Measurements from ENCODE around the gene TMEM45A.

GRCh38 chr3:100553618-100554372, 61.4 kb downstream of the TMEM45A start:
- TF ChIP-seq POLR2A (IDR thresholded peaks at IDR 0.05) (no peak), CTCF (IDR thresholded peaks at IDR 0.05) (no peak), EP300 (IDR thresholded peaks at IDR 0.05) (no peak), POLR2AphosphoS5 (IDR thresholded peaks at IDR 0.05) (no peak)

Measured in suprapubic skin (tissue), 4 donors.